ENCODE measurements around the gene STIMATE. TPM values are rescaled to one million over a fixed set of nuclear protein-coding genes. Genes with fewer than 3 reads are reported as not detected.

Gene STIMATE
- total RNA-seq, 1 donor from 2014 or later: 22.6 TPM

GRCh38 chr3:52846432-52846965, 50.8 kb downstream of the STIMATE start:
- ATAC-seq (no peak), DNase-seq (ENCODE audit: low spot score) (no peak)
- intact Hi-C loops (cut with DNase I): no loop called here

GRCh38 chr3:52845691-52846431, 51.5 kb downstream of the STIMATE start:
- DNase-seq (ENCODE audit: low spot score): no peak
- ATAC-seq: peak; percentile 5
- intact Hi-C loops (cut with DNase I): no loop called here

DNA sequence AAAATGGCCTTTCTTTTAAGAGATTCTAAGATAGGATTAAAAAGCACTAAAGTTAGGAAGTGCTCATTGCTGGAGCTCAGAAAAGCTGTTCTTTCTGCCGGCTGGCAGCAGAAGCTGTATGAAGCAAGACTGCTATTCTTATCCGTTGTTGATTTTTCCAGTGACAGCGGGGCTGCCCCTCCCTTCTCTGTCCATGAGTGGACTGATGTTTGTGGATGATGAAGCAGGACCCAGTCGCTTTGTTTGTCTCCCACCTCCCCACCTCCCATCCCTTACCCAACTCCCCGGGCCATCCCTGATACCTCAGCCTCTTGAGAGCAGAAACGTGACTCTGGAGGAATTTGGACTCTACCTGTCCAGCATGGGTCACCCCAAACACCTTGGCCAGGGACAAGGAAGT, 52.2 kb downstream of the STIMATE start:
- ATAC-seq (peak; percentile 86), DNase-seq (ENCODE audit: low spot score) (peak; percentile 71)
- intact Hi-C loops (cut with DNase I): no loop called here

- no peak for ATAC-seq
- intact Hi-C loops (cut with DNase I): no loop called here
- DNase-seq (ENCODE audit: low spot score): no peak
Observed at GRCh38 chr3:52844290-52844975, 52.9 kb downstream of the STIMATE start.

- intact Hi-C loops (cut with DNase I): no loop called here
- ATAC-seq: no peak
- DNase-seq (ENCODE audit: low spot score): no peak
Observed at GRCh38 chr3:52843881-52844280, 53.5 kb downstream of the STIMATE start.

DNA sequence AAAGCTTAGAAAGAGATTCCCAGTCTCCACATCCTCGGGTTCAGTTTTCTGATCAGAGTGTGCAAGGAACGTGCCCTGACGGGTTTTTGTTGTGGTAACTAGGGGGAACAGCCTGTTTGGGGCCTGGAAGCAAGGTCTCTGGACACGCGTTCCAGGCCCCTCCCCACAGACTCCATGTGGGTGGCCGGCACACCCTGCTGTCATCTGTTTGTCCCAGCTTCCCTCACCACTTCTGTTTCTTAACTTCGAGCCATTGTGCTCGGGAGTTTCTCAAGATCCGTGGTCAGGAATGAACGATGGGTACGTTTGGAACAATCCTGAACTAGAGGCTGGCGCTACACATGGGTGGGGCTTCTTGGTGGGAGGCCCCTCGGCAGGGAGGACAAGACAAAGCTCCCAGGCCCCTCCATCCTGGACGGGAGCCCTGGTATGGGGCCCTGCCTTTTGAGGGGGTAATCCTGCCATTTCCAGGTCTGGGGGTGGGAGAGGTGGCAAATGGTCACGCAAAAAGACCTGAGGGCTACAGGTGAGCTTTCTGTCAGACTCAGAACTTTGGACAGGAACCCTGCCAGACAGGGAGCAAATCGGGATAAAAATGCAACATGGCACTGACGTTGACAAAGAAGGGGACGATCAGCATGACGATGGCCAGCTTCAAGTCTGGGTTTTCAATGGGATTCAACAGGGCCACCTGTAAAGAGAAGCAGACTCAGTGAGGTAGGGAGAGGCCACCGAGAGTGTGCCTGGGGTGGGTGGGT, 54.1 kb downstream of the STIMATE start:
- DNase-seq (ENCODE audit: low spot score): no peak
- intact Hi-C loops (cut with DNase I): no loop called here
- peak; percentile 26 for ATAC-seq

- intact Hi-C loops (cut with DNase I): no loop called here
- no peak for ATAC-seq
- no peak for DNase-seq (ENCODE audit: low spot score)
Observed at GRCh38 chr3:52842424-52842823, 54.9 kb downstream of the STIMATE start.

- DNase-seq (ENCODE audit: low spot score) (no peak), ATAC-seq (no peak)
- intact Hi-C loops (cut with DNase I): no loop called here
Observed at GRCh38 chr3:52841981-52842340, 55.4 kb downstream of the STIMATE start.

DNA sequence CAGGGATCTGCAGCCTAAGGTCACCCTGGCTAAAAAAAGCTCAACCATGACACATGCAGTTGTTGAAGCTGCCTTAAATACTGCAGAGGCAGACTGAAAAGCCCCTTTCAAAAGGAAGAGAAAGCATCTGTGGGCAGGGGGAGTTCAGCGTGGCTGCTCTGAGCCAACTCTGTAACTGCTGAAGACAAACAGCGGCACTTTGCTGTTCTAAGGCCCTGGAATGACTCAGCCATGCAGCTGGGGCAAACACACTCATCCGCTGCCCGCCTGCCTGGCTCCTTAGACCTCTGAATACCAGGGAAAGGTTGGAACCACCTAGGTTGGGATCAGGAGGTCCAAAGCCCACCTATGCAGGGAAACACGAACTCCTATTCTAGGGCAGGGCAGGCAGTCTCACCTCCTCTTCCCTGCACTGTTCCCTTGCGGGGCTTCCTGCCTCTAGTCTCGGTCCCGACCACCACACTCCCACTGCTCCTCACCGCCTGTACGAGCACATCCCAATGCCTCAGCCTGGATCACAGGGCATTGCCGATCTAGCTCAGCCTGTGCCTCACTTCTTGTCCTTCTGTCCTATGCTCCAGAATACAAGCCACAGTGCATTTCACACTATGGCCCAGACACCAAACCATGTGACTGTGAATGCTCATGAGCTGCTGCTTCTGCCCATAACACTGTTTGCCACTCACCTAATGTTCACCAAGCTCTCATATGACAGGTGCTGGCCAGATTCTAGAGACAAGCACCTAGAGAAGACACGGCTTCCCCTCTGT, 56.0 kb downstream of the STIMATE start:
- DNase-seq (ENCODE audit: low spot score) (no peak), ATAC-seq (no peak)
- intact Hi-C loops (cut with DNase I): no loop called here

- no peak for ATAC-seq
- intact Hi-C loops (cut with DNase I): no loop called here
- no peak for DNase-seq (ENCODE audit: low spot score)
Observed at GRCh38 chr3:52839892-52840545, 57.3 kb downstream of the STIMATE start.

DNA sequence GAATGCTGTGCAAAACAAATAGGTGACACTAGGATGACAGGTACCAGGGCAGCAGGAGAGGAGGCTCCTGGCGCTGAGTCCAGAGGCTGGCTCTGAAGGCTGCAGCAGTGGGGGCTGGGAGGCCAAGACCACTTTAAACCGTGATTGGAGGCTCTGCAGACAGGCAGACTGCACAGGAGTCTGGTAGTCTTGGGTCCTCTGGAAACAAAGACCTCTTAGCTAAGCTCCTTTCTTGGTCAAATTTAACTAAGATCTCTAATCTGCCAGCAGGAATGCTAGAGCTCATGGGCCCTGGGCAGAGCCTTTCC, 58.1 kb downstream of the STIMATE start:
- DNase-seq (ENCODE audit: low spot score) (no peak), ATAC-seq (no peak)
- intact Hi-C loops (cut with DNase I): no loop called here

DNA sequence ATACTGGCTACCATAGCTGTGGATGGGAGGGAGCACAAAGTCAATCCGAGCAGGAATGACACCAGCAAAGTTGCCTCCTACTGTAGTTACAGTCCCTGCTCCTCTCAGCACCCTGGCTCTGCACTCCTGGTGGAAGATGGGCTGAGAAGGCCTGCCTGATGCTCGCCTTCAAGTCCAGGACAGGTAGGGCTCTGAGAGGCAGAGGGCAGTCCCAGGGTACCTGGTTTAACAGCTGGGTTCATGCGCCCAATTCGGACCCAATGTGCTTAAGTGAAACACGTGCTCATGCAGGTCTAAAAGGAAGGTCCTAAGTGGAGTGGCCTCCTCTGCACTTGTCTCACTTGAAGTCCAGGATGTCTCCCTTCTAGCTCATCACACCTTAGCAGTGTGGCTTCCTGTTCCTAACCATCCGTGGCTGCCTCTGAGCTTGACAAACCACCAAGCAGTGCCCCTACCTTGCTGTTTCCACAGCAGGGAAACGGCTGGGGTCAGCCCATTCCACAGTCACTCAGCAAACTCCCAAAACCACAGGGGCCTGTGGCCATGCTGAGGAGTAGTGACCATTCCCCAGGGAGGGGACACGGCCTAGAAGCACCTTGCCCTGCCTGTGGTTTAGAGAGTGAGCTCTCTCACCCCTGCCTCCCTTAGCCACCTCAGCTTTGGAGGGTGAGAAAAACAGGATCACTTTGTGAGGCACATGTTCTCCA, 58.6 kb downstream of the STIMATE start:
- no peak for DNase-seq (ENCODE audit: low spot score)
- ATAC-seq: no peak
- intact Hi-C loops (cut with DNase I): no loop called here

DNA sequence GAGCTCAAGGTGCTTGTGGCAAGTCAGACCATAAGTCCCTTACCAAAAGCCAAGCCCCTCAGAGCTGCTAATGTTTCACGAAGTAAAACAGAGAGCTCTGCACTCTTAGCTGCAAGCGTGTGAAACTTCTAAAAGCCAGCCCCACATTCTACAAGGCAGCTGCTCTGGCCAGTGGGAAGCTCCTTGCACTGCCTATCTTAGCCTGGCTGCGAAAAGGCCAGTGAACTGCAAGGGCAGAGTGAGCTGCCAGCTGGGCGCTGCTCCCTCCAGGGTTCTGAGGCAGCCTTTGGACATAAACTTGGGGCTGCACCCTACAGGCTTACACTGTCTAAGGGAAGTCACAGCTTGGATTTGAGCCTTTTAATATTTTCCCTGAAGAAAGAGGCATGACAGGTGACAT, 60.4 kb downstream of the STIMATE start:
- intact Hi-C loops (cut with DNase I): no loop called here
- ATAC-seq (no peak), DNase-seq (ENCODE audit: low spot score) (no peak)

- intact Hi-C loops (cut with DNase I): no loop called here
- DNase-seq (ENCODE audit: low spot score) (no peak), ATAC-seq (no peak)
Observed at GRCh38 chr3:52836471-52836845, 60.9 kb downstream of the STIMATE start.

- no peak for DNase-seq (ENCODE audit: low spot score)
- intact Hi-C loops (cut with DNase I): no loop called here
- no peak for ATAC-seq
Observed at GRCh38 chr3:52835766-52836470, 61.4 kb downstream of the STIMATE start.

- intact Hi-C loops (cut with DNase I): no loop called here
- DNase-seq (ENCODE audit: low spot score) (no peak), ATAC-seq (peak; percentile 78)
Observed at GRCh38 chr3:52834871-52835501, 62.4 kb downstream of the STIMATE start, which contains the start of gene MUSTN1. Gene MUSTN1 (minus strand): TSS chr3:52835019. CDS start chr3:52834948, 71 bp downstream.

DNA sequence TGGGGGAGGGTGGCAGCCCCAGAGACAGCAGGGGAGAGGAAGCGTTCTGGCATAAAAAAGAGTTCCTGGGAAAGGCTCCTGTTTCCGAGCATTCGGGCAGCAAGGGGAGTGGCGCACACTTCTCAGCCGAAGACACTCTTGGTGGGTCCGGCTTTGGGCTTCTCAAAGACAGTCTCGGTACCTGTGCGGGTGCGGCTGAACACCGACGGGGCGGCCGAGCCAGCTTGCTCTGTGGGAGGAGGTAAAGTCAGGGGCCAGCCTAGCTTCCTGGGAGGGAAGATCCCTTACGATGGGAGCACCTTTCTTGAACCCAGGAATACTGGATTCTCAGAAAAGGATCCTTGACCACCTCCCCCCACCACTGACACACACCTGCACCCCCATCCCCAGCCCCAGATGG, 64.1 kb downstream of the STIMATE start:
- intact Hi-C loops (cut with DNase I): no loop called here
- no peak for DNase-seq (ENCODE audit: low spot score)

More for the DNA sequence above, 64.1 kb downstream of the STIMATE start:
- ATAC-seq: no peak

Data from sciatic nerve (tissue), 2 donors.